Adipose tissue (tissue), 3 donors: ENCODE results near the gene TICRR. TPM values are rescaled to one million over a fixed set of nuclear protein-coding genes. Genes with fewer than 3 reads are reported as not detected.

Source experiments
- H3K27ac ChIP-seq: one replicate; pipeline ENCODE4 v1.5.1; 2013; ENCODE audit warnings: low read depth, low read length
- WGBS, 3 donors: extraction: QIAGEN DNeasy Blood & Tissue Kit; methylation state at CpG; one replicate each; pipeline ENCODE4 v1.1.7; 2013; 5-methylcytosine and 5-hydroxymethylcytosine counted together
- polyA plus RNA-seq, 3 donors: library from polyadenylated mRNA; stranded (reverse); fragments of 200-250 nt; gene quantifications; one replicate each; pipeline ENCODE4 v1.2.3, GENCODE V29; 2013
- donor health status: healthy with polysubstance abuse.
- donor health status: Bipolar disorder and iron deficiency.
- donor health status: healthy.

Gene TICRR
- polyA plus RNA-seq, 3 donors, result 0.05 to 0.06 TPM; not detected in 1

GRCh38 chr15:89666184-89666857 is 91.1 kb downstream of the TICRR start:
- WGBS, 3 donors, result 88 to 97% (median 89%) methylated on average over 8 of the region's 8 CpGs
- peak overlapping the region; percentile 58 for H3K27ac ChIP-seq

GRCh38 chr15:89666858-89667705 is 91.8 kb downstream of the TICRR start:
- WGBS, 3 donors, result 71 to 87% (median 79%) methylated on average over 13 of the region's 13 CpGs
- no peak overlapping the region for H3K27ac ChIP-seq

GRCh38 chr15:89667706-89667960 is 92.4 kb downstream of the TICRR start:
- WGBS, 3 donors, result 95 to 98% (median 97%) methylated on average over 7 of the region's 7 CpGs
- H3K27ac ChIP-seq, result no peak overlapping the region

DNA sequence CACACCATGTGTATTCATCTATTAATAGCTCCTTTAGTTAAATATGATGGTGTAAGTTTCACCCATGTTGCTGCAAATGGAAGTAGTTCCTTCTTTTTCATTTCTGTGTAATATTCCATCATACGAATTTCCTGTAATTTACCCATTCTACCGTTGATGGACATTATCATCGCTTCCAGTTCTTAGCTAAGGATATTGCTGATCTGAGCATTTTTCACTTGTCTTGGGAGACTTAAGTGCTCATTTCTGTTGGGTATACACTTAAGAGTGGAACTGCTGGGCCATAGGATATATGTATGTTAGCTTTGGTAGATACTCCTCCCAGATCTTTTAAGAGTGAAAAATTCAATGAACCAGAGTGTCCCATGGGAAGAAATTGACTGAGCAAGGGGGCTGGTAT is 92.9 kb downstream of the TICRR start:
- WGBS, 3 donors, result 91 to 94% (median 93%) methylated on average over 3 of the region's 3 CpGs
- H3K27ac ChIP-seq, result no peak overlapping the region

DNA sequence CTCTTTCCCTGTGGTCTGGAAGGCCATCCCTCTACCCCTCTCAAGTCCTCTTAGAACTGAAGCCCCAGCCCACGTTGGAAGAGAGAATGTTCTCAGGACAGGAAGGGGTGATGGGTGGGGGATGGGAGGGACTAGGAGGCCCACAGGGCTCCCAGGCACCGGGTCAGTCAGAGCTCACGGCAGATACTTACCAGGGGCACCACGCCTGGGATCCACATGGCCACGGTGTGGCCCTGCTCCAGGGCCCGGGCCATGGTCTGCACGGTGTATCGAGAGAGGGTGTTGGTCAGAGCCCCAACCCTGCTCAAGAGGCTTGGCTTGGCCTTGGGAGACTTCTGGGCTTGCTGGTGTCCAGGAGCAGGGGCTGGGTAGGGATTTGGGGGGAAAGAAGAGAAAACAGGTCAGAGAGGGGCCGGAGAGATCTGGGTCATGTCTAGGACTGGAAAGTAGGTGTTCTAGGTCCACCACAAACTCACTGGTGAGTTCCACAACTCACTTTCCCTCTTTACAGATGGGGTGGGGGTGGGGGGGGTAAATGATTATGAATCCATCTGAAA is 94.1 kb downstream of the TICRR start:
- 70 to 76% (median 74%) methylated on average over 9 of the region's 9 CpGs for WGBS, 3 donors
- H3K27ac ChIP-seq, result no peak overlapping the region

DNA sequence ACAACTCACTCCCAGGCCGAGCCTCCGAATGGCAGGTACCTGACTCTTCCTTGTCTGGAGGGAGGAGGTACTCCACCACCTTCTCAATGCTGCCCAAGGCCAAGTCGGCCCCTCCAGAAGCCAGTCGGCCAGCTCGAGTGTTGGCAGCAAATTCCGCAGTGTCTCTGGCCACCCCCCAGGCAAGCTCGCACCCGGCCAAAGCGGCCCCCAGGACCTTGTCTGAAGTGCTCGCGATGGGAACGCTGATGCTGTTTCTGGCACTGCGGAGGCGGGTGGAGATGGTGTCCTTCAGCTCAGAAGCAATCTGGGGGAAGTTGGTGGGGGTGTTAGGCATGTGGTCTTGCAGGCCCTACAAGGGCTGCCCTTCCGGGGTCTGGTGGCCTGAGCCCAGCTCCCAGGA is 94.7 kb downstream of the TICRR start:
- H3K27ac ChIP-seq, result no peak overlapping the region
- WGBS, 3 donors, result 89 to 91% (median 90%) methylated on average over 15 of the region's 15 CpGs

GRCh38 chr15:89670971-89671560 is 95.8 kb downstream of the TICRR start:
- WGBS, 3 donors, result 75 to 86% (median 85%) methylated on average over 12 of the region's 12 CpGs
- no peak overlapping the region for H3K27ac ChIP-seq

DNA sequence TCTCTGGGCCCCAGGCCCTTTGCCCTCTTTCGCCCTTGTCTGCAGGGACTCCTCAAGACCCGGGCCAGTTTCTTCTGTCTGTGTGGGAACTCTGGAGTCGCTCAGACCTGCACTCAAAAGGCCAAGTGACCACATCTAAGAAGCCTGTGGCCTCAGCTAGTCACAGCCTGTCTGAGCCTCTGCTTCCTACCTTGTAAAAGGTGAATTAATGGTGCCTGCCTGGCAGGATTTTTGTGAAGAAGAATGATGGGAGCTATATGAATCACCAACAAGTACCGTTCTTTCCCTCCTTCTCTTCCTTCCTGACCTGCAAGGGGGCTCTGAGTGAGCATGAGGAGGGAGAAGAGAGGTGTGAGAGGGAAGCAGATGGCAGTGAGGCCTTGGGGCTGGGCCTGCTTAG is 96.4 kb downstream of the TICRR start:
- no peak overlapping the region for H3K27ac ChIP-seq
- 52 to 62% (median 53%) methylated on average over 4 of the region's 4 CpGs for WGBS, 3 donors

- no peak overlapping the region for H3K27ac ChIP-seq
- WGBS, 3 donors, result 80 to 90% (median 86%) methylated on average over 12 of the region's 12 CpGs
Observed at GRCh38 chr15:89672221-89673164, 97.2 kb downstream of the TICRR start.

- 60 to 74% (median 62%) methylated on average over 12 of the region's 12 CpGs for WGBS, 3 donors
- H3K27ac ChIP-seq, result no peak overlapping the region
Observed at GRCh38 chr15:89673165-89673512, 97.9 kb downstream of the TICRR start.

DNA sequence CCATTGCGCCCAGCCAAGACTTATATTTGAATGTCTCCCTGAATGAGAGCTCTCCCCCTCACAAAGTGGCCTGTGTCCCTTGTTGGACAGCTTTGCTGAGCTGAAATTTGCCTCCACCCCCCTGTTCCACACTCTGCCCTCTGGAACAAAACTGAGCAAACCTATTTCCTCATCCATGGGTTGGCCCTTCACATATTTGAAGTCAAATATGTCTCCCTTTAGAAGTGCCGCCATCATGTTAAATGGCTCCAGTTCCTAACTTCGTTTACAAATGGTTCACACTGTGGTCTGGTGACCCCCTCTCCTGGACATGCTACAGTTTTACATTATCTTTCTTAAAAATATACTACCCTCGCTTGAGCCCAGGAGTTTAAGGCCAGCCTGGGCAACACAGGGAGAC is 99.3 kb downstream of the TICRR start:
- H3K27ac ChIP-seq, result no peak overlapping the region
- 68 to 85% (median 71%) methylated on average over 4 of the region's 4 CpGs for WGBS, 3 donors

- no peak overlapping the region for H3K27ac ChIP-seq
- 60 to 78% (median 77%) methylated on average over 6 of the region's 6 CpGs for WGBS, 3 donors
Observed at GRCh38 chr15:89675606-89676005, 100.3 kb downstream of the TICRR start.

GRCh38 chr15:89677381-89677780 is 102.1 kb downstream of the TICRR start:
- 85 to 100% (median 93%) methylated on average over 1 of the region's 1 CpG for WGBS, 3 donors
- H3K27ac ChIP-seq, result no peak overlapping the region

Other genes starting within 250 kb of the TICRR start
- 10 to 100 TPM; 19.6 to 44.8 (median 31.3) TPM for gene POLG, start 240.6 kb upstream of the TICRR start, polyA plus RNA-seq
- gene RHCG, start 78.9 kb upstream of the TICRR start, polyA plus RNA-seq, result 1 to 10 TPM in 1 of 3 donors, under 1 TPM in 2; 0.56 to 5.3 (median 0.61) TPM
- gene KIF7, start 80.0 kb downstream of the TICRR start, polyA plus RNA-seq, result 1 to 10 TPM in 2 of 3 donors, under 1 TPM in 1; 0.78 to 6.4 (median 2.9) TPM
- gene PLIN1, start 103.9 kb downstream of the TICRR start, polyA plus RNA-seq, result 1,000 to 10,000 TPM in 1 of 3 donors, 100 to 1,000 TPM in 2; 128 to 1,761 (median 559) TPM
- 10 to 100 TPM; 11.3 to 40.4 (median 12.8) TPM for gene PEX11A, start 115.3 kb downstream of the TICRR start, polyA plus RNA-seq
- under 1 TPM in 2 of 3 donors, not detected in 1; 0.18 to 0.92 TPM for gene WDR93, start 115.3 kb downstream of the TICRR start, polyA plus RNA-seq
- 10 to 100 TPM in 1 of 3 donors, 1 to 10 TPM in 2; 2.4 to 25.5 (median 4.0) TPM for gene MESP1, start 175.8 kb downstream of the TICRR start, polyA plus RNA-seq
- gene MESP2, start 200.9 kb downstream of the TICRR start, polyA plus RNA-seq, result 1 to 10 TPM in 1 of 3 donors, under 1 TPM in 2; 0.21 to 1.5 (median 0.39) TPM
- gene ANPEP, start 239.4 kb downstream of the TICRR start, polyA plus RNA-seq, result 100 to 1,000 TPM in 1 of 3 donors, 10 to 100 TPM in 2; 20.1 to 527 (median 47.6) TPM